K562 (cell line): ENCODE measurements around the gene NUB1. TPM values are rescaled to one million over a fixed set of nuclear protein-coding genes. Genes with fewer than 3 reads are reported as not detected.

Experiments
- BCL6 ChIP-seq: fragments of 250-450 bp; sonication (Bioruptor Pico); IDR thresholded peaks from 2 replicates; pipeline ENCODE4 v1.4.0; 2020
- HBP1 ChIP-seq: fragments of 450-650 bp; formaldehyde crosslinking; IDR thresholded peaks from 2 replicates; pipeline ENCODE4 v1.4.0; 2022; ENCODE audit warnings: missing genetic modification characterization
- HNRNPL ChIP-seq: fragments of 200-400 bp; formaldehyde crosslinking; IDR thresholded peaks from 2 replicates; pipeline ENCODE4 v1.6.1; 2017; ENCODE audit warnings: low read depth, mild to moderate bottlenecking, low read length
- KDM1A ChIP-seq, 2 experiments: fragments of 450-650 bp; IDR thresholded peaks; 2 replicates each; pipeline ENCODE4 v1.6.1; 2016; ENCODE audit warnings: mild to moderate bottlenecking in 2 of 2
- MCM3 ChIP-seq: fragments of 450-650 bp; IDR thresholded peaks from 2 replicates; pipeline ENCODE4 v1.6.1; 2016
- MCM5 ChIP-seq: fragments of 450-650 bp; IDR thresholded peaks from 2 replicates; pipeline ENCODE4 v1.6.1; 2016; ENCODE audit warnings: low read depth
- POLR2AphosphoS5 ChIP-seq: IDR thresholded peaks from 2 replicates; pipeline ENCODE4 v1.6.1; 2011; ENCODE audit warnings: mild to moderate bottlenecking, low read depth, low read length, moderate library complexity; ENCODE audit not compliant: control insufficient read depth, insufficient read depth
- POLR2H ChIP-seq: IDR thresholded peaks from 2 replicates; pipeline ENCODE4 v1.6.1; 2016; ENCODE audit warnings: missing genetic modification characterization, low read depth, mild to moderate bottlenecking, control low read depth, missing compliant biosample characterization, moderate library complexity
- RB1 ChIP-seq: fragments of 450-650 bp; IDR thresholded peaks from 2 replicates; pipeline ENCODE4 v1.6.1; 2017; ENCODE audit warnings: low read depth, mild to moderate bottlenecking
- RCOR1 ChIP-seq, 2 experiments: IDR thresholded peaks; 2 replicates each; pipeline ENCODE4 v1.6.1; 2012; ENCODE audit warnings: low read depth in 2 of 2, low read length in 2 of 2, borderline replicate concordance in 1 of 2, improper control_type of control experiment in 1 of 2
- SMAD2 ChIP-seq: fragments of 150-350 bp; IDR thresholded peaks from 2 replicates; pipeline ENCODE4 v1.6.1; 2014; ENCODE audit warnings: low read depth, mild to moderate bottlenecking, low read length
- TOE1 ChIP-seq, 2 experiments: fragments of 450-650 bp in 1 of 2; sonication (generic) in 1 of 2; formaldehyde crosslinking in 1 of 2; IDR thresholded peaks; 2 replicates each; pipeline versions ENCODE4 v1.7.1 to v1.8.0; 2016 to 2022; ENCODE audit warnings: borderline replicate concordance in 2 of 2, mild to moderate bottlenecking in 2 of 2, antibody characterized with exemption in 1 of 2, inconsistent platforms in 1 of 2, low read depth in 1 of 2, missing genetic modification reagents in 1 of 2, moderate library complexity in 1 of 2
- ZHX1 ChIP-seq: fragments of 150-350 bp; conservative IDR thresholded peaks from 2 replicates; pipeline ENCODE4 v1.6.1; 2014; ENCODE audit warnings: low read length
- ZNF263 ChIP-seq: sonication (generic); formaldehyde crosslinking; IDR thresholded peaks from 2 replicates; pipeline ENCODE4 v1.8.0; 2022; ENCODE audit warnings: mild to moderate bottlenecking, missing genetic modification reagents, borderline replicate concordance
- ZNF398 ChIP-seq: fragments of 250-450 bp; sonication (Bioruptor Pico); IDR thresholded peaks from 2 replicates; pipeline ENCODE4 v1.8.0; 2021; ENCODE audit warnings: moderate library complexity, mild to moderate bottlenecking, inconsistent platforms
- ZNF561 ChIP-seq: fragments of 450-650 bp; formaldehyde crosslinking; conservative IDR thresholded peaks from 2 replicates; pipeline ENCODE4 v1.4.0; 2020; ENCODE audit warnings: mild to moderate bottlenecking, moderate library complexity
- ZNF586 ChIP-seq: fragments of 450-650 bp; formaldehyde crosslinking; conservative IDR thresholded peaks from 2 replicates; pipeline ENCODE4 v1.4.0; 2020; ENCODE audit warnings: mild to moderate bottlenecking, moderate library complexity
- ZNF668 ChIP-seq: fragments of 250-450 bp; sonication (Bioruptor Pico); IDR thresholded peaks from 2 replicates; pipeline ENCODE4 v1.8.0; 2022; ENCODE audit warnings: mild to moderate bottlenecking, inconsistent platforms
- ZNF740 ChIP-seq, 3 experiments: fragments of 200-800 bp in 1 of 3; sonication (Bioruptor generic) in 1 of 3; sonication (generic) in 1 of 3; formaldehyde crosslinking in 1 of 3; IDR thresholded peaks; 2 replicates each; pipeline versions ENCODE4 v1.6.1 to v1.8.0; 2016 to 2022; ENCODE audit warnings: mild to moderate bottlenecking in 2 of 3, missing compliant biosample characterization in 2 of 3, missing genetic modification characterization in 2 of 3, missing genetic modification reagents in 1 of 3
- ZNF778 ChIP-seq: fragments of 450-650 bp; formaldehyde crosslinking; IDR thresholded peaks from 2 replicates; pipeline ENCODE4 v1.4.0; 2020; ENCODE audit warnings: mild to moderate bottlenecking, moderate library complexity
- polyA plus RNA-seq, 8 experiments: library from polyadenylated mRNA; depleted of rRNA in 4 of 8; stranded (reverse) in 5 of 8; unstranded in 3 of 8; fragments of >200 nt; fragmentation: Nextera tagmentation in 2 of 8; fragmentation: Illumina TruSeq in 1 of 8; extraction: Ambion mirVana in 2 of 8; extraction: Trizol in 1 of 8; gene quantifications; 2 replicates each; pipeline versions ENCODE4 v1.2.1 to v1.2.3, GENCODE V29; 2011 to 2014; ENCODE audit warnings: inconsistent platforms in 1 of 8, missing spikeins in 1 of 8
- total RNA-seq, 7 experiments: library from RNA; depleted of rRNA in 6 of 7; stranded (reverse); fragments of >200 nt in 6 of 7; fragmentation: Illumina TruSeq in 2 of 7; extraction: Trizol in 2 of 7; gene quantifications; 2 replicates each; pipeline versions ENCODE4 v1.2.1 to v1.2.3, GENCODE V29; 2011 to 2021; ENCODE audit warnings: low replicate concordance in 1 of 7

NUB1 gene
- total and polyA plus RNA-seq, 9 of the 15 experiments (the other 6 are each of a cell fraction or from before 2014, with no cell fraction given), result 43.2 to 159 (median 85.2) TPM

GRCh38 chr7:151368136-151368571, 26.5 kb downstream of the NUB1 start (continued):
- TF ChIP-seq RCOR1 (IDR thresholded peaks at IDR 0.05; ENCODE audit: borderline replicate concordance in 1 of 2, low read depth in 2 of 2, low read length in 2 of 2) (peak in 1 of 2 experiments; percentile 51; a peak in 1 of 4 replicates), RB1 (peak; percentile 91), POLR2AphosphoS5 (no peak), HBP1 (CRISPR knock-in tag) (no peak), ZNF561 (no peak), ZNF263 (CRISPR knock-in tag) (peak; percentile 33; the same call in 1 of the 2 replicates), ZHX1 (0 out of 2 replicates have a peak, but pooled peaks have one; percentile 81), ZNF740 (CRISPR knock-in tag; IDR thresholded peaks at IDR 0.05) (peak; percentile 51; the same call in 1 of the 2 replicates), ZNF740 (tag; IDR thresholded peaks at IDR 0.05) (no peak), ZNF778 (CRISPR knock-in tag) (no peak), MCM5 (no peak), SMAD2 (no peak), ZNF586 (CRISPR knock-in tag) (no peak), BCL6 (CRISPR knock-in tag) (no peak), HNRNPL (no peak), ZNF398 (no peak), MCM3 (no peak), POLR2H (no peak), KDM1A (IDR thresholded peaks at IDR 0.05) (no peak), TOE1 (IDR thresholded peaks at IDR 0.05; ENCODE audit: borderline replicate concordance) (0 out of 2 replicates have a peak, but pooled peaks have one; percentile 30), TOE1 (CRISPR knock-in tag; IDR thresholded peaks at IDR 0.05; ENCODE audit: borderline replicate concordance, low read depth) (no peak), ZNF668 (no peak)
